ENCODE measurements around the gene PIM2.

The PIM2 gene

GRCh38 chrX:48918643-48919340, at the start of gene PIM2:
TSS of gene PIM2 (minus strand) at chrX:48919024. CDS start at chrX:48918834, 190 bp downstream.
- DNase-seq (ENCODE audit: low read depth), result no peak

DNA sequence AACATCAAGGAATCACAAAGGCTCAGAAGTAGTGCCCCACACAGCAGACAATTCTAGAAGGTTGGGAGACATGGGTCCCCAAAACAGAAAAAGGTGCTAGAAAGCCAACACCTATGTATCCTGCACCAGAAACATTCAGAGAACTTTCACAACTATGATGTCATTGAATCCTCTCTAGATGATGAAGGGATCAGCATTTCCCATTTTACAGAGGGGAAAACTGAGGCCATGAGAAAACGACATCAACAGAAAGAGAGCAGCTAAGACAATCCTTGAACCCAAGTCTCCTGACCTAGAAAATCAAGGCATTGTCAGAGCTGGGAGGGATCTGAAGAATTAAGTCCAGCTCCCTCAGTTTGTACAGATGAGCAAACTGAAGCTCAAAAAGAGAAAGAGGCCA, 49.6 kb upstream of the PIM2 start:
- DNase-seq (ENCODE audit: low read depth), result no peak

GRCh38 chrX:48966796-48967579, 48.2 kb upstream of the PIM2 start:
- no peak for DNase-seq (ENCODE audit: low read depth)

GRCh38 chrX:48965959-48966358, 47.1 kb upstream of the PIM2 start:
- DNase-seq (ENCODE audit: low read depth), result no peak

DNA sequence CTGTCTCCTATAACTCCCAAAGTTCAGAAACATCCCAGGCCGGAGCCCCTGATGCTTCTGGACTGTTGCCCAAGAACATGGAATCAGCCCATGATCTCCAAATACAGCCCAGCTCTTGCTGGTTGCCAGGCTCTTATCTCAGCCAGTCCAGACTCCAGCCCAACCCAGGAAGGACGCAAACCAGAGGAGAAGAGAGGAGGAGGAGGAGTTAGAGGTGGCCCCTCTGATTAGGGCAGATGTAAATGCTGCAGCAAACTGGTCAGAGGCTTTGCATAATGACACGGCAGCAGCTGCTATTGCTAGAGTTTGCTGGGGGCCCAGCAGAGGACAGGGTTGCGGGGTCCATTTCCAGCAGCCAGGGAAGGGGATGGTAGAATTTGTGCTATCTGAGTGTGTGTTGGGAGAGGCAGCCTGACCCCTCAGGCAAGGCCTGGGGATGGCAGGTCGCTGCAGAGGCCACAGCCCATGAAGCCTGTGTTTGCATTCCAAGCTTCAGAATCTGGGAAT, 42.8 kb upstream of the PIM2 start:
- no peak for DNase-seq (ENCODE audit: low read depth)

- no peak for DNase-seq (ENCODE audit: low read depth)
These were observed 41.5 kb upstream of the PIM2 start for GRCh38 chrX:48960291-48960690.

- DNase-seq (ENCODE audit: low read depth), result peak; percentile 45
These were observed 39.8 kb upstream of the PIM2 start for GRCh38 chrX:48958635-48959094.

DNA sequence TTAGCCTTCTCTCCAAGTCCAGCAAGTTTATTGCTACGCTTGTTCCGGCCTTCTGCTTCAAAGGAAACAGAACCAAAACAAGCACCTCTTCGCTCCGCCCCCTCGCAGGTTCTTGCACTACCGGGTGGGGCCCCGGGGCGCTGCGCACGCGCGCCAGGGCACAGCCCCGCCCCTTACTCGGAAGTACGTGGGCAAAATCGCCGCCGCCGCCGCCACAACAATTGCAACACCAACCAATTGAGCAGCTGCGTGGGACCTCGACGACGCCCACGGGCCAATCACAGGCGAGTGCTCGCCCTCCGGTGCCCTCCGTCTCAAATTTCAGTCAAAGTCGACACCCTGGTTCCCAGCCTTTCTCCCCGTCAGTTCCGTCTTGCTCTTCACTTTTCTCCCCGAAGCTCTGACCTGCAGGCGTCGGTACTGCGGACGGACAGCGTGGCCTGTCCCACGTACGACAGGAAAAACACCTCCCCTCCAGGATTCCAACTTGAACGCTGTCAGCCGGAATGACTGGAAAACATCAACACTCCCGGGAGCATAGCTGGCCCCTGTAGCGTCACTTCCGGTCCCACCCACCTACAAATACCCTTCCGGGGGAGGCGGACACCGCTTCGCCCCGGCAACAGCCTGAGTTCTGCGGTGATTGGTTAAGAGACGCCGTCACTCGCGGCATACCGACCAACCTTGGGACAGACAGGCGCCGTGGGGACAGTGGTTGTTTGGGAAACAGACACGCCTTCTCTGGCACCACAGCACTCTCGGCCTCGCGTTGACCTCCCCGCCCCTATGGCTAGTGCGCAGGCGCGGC, 39.2 kb upstream of the PIM2 start:
- peak; percentile 95 for DNase-seq (ENCODE audit: low read depth)

DNA sequence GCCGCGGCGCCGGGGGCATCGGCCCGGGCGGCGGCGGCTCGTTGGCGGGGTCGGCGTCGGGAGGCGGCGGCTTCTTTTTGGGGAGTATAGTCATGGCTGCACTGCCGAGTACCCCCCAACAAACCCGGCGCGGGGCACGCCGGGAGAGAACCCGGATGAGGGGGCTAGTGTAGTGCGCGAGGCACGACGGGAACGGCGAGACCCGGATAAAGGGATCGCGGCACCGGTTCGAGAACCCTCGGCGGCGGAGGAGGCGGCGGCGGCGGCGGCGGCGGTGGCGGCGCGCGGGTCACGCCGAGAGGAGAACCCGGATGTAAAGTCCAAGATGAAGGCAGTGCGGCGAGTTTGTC, 38.6 kb upstream of the PIM2 start, which contains the start of gene OTUD5:
Gene OTUD5, minus strand, starts transcription at position 131 of the 350 bp plus-strand sequence. Its CDS starts 37 bp downstream, at position 94.
- no peak for DNase-seq (ENCODE audit: low read depth)

- no peak for DNase-seq (ENCODE audit: low read depth)
These were observed 38.0 kb upstream of the PIM2 start for GRCh38 chrX:48956728-48957414.

DNA sequence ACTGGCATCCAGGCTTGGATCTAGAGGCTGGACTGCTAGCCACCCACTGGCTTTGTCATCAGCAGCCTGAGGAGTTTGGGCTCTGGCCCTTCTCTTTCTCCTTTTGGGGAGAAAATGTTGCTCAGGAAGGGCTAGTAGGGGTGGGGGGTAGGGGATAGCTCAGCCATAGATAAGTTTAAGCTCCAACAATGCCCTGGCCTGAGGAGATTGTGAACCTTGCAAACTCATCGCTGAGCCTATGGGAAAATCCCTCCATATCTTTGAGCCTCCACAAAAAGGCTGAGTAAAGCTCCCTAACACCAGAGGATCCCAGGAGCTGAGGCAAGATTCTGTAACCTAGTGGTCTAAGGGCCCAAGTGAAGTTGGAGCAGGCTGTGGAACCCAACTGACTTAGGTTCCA, 29.8 kb upstream of the PIM2 start:
- no peak for DNase-seq (ENCODE audit: low read depth)

GRCh38 chrX:48945517-48946348, 26.9 kb upstream of the PIM2 start:
- no peak for DNase-seq (ENCODE audit: low read depth)

GRCh38 chrX:48942895-48943294, 24.1 kb upstream of the PIM2 start:
- no peak for DNase-seq (ENCODE audit: low read depth)

GRCh38 chrX:48940404-48940955, 21.7 kb upstream of the PIM2 start:
- DNase-seq (ENCODE audit: low read depth), result no peak

DNA sequence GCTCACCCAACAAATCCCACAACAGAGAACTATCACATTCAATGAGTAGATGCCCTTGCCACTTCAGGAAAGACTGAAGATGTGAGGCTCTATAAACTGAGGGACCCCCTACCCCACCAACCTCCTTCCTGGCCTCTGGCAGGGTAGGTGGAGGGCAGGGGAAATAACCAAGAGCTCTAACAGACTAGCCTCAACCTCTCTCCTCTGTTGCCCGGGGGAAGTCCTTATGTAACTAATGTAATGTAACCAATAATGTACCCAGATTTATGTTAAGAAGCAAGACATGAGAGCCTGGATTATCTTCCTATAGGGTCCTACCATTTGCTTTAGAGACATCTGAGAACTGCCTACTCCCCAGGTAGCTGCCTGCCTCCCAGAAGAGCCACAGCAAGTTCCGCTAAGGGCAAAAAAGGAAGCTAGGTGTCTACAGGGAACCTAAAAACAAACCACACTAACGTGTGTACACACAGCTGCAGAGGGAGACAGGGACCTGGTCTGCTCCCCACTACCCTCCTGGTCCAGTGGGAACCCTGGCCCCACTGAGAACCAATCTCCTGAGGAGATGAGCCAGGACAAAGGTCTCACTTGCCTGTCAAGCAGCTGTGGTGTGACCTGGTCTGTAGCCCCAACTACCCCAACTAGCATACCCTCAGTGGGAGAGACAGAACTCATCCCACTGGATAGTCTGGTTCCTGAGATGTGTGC, 20.9 kb upstream of the PIM2 start:
- DNase-seq (ENCODE audit: low read depth), result no peak

- DNase-seq (ENCODE audit: low read depth), result no peak
These were observed 20.0 kb upstream of the PIM2 start for GRCh38 chrX:48938721-48939425.

- DNase-seq (ENCODE audit: low read depth), result no peak
These were observed 18.5 kb upstream of the PIM2 start for GRCh38 chrX:48937054-48937907.

- no peak for DNase-seq (ENCODE audit: low read depth)
These were observed 17.7 kb upstream of the PIM2 start for GRCh38 chrX:48936429-48937053.

Measured in GM04504 (cell line).